Measurements from ENCODE around the gene PXDN.
A peak's percentile ranks its signal among the peaks of the same experiment; 100 is the strongest.
"Not testable (repeated sequence)": the region's sequence is repeated elsewhere in the genome, so short reads cannot be mapped to it uniquely, and the experiment has no call there.

Gene PXDN

DNA sequence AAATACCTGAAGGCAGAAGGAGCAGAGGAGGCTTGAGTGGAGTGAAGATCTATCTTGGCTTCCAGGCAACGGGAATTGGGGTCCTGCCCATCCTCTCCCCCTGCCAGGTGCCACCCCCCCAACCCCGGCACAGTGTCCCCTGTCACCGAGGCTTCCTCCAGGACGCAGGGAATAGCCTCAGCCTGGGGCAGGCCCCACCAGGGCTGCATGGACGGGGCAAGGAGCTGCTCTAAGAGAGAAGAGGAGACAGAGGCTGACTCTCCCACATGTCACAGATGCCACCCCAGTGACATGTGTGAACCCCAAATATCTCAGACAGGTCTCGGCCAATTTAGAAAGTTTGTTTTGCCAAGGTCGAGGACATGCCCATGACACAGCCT lies 42.1 kb downstream of the PXDN start:
- no peak for DNase-seq (ENCODE audit: low read depth)

GRCh38 chr2:1701556-1702185 lies 42.6 kb downstream of the PXDN start:
- no peak for DNase-seq (ENCODE audit: low read depth)

GRCh38 chr2:1701020-1701419 lies 43.3 kb downstream of the PXDN start:
- no peak for DNase-seq (ENCODE audit: low read depth)

GRCh38 chr2:1700427-1700826 lies 43.9 kb downstream of the PXDN start:
- DNase-seq (ENCODE audit: low read depth), result not testable (repeated sequence)

DNA sequence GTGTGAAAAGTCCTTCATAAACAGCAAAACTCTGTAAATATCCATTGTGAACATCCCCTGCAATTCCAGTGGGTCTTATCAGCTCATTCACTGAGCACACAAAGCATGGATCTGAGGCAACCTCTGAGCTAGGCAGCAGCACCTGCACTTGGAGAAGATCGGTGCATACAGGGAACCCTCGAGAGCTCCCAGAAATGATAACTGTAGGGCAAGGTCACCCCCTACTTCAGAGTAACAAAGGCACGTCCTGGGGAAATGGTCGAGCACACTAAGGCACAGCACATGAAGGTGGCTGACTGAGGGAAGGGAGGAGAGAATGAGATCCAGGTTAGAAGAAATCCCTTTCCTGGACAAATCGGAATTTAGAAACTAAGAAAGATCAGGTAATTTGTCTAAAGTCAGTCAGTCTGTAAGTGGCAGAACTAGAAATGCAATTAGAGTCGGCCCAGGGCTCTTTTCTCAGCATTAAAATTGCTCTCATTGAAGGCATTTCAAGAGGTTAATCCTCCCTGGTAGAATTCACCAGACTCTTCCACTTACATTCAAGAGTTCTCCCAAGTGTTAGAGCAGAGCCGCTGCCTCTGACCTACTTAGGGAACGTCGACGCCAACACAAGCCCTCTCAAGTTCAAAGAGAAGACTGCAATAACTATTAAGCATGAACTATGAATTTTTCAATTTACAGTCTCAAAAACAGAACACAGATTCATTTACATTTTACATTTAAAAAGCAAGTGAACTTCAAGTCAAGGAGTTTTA lies 45.9 kb downstream of the PXDN start:
- DNase-seq (ENCODE audit: low read depth), result no peak

- DNase-seq (ENCODE audit: low read depth), result no peak
Observed at GRCh38 chr2:1697601-1698000, 46.7 kb downstream of the PXDN start.

DNA sequence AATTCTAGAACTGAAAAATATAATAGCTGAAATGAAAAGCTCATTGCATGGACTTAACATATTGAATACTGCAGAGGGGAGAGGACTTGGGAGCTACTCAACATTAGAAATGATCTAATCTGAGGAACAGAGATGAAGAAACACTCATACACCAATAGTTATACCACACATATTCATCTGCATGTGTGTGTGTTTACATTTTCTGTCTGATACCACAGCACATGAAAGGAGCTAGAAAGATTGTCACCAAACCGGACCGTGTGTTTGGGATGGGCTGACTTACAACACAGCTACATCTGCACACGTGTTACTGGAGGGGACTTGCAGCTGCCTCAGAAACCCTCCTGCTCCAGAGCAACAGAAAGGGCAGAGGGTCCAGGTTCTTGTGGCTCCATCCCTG lies 47.8 kb downstream of the PXDN start:
- no peak for DNase-seq (ENCODE audit: low read depth)

DNA sequence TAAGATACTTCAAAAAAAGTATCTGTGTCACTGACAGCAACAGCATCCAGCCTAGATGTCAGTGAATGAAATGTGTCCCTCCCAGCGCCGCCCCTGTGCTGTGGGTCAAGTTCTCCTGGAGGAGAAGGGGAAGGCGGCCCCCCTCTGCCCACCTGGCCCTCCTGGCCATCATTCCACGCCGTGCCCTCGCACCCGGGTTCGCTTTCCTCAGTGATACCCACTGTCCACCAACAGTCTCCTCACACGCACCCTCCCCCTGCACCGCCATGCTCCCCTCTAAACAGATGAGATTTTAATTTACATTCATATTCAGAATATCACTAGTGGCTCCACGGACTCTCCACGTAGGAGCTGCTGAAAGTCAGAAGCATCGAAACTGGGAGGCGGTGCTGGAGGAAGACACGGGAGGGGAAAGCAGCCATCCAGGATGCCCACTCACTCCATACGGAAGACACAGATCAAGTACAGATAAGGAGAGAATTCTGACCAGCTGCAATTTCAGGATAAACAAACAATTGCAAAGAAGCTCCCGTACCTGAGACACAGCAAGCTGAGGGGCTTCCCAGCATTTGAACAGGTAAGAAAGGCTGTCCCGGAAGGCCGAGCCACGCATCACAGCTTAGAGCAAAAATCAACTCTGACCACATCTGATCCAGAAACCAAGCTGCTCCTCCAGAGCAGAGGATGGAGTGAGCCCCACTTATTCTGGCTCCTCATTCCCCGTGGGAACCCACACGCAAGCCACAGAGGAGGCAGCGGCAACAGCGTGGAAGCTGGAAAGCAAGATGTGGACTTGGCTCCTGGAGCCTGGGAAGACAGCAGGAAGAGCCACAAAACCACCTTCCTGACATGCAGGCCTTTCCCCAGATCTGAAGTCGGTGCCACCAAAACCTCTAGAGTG lies 49.7 kb downstream of the PXDN start:
- DNase-seq (ENCODE audit: low read depth), result no peak

GRCh38 chr2:1693723-1694122 lies 50.6 kb downstream of the PXDN start:
- no peak for DNase-seq (ENCODE audit: low read depth)

DNA sequence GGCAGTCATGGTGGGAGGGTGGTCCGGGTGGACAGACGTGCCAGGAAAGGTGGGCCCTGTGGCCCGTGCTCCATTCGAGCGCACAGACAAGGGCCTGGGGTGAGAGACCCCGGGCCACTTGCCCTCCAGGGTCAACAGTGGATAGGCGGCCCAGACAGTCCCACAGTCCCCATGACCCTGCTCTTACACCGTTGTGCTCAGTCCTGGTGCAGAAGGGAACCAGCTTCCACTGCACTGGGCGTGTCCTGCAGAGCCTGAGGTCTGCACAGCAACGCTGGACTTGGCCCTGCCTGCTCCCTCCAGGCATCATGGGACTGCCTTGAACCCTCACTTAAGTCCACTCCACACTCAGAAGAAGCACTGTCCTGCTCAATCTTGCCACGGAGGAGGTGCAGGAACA lies 52.0 kb downstream of the PXDN start:
- no peak for DNase-seq (ENCODE audit: low read depth)

- no peak for DNase-seq (ENCODE audit: low read depth)
Observed at GRCh38 chr2:1691366-1691765, 52.9 kb downstream of the PXDN start.

GRCh38 chr2:1690056-1690775 lies 54.1 kb downstream of the PXDN start:
- DNase-seq (ENCODE audit: low read depth), result no peak

GRCh38 chr2:1688859-1689258 lies 55.5 kb downstream of the PXDN start:
- DNase-seq (ENCODE audit: low read depth), result no peak

GRCh38 chr2:1688161-1688560 lies 56.2 kb downstream of the PXDN start:
- DNase-seq (ENCODE audit: low read depth), result no peak

GRCh38 chr2:1687254-1687653 lies 57.1 kb downstream of the PXDN start:
- DNase-seq (ENCODE audit: low read depth), result no peak

- DNase-seq (ENCODE audit: low read depth), result peak; percentile 45
Observed at GRCh38 chr2:1686784-1687105, 57.6 kb downstream of the PXDN start.

- no peak for DNase-seq (ENCODE audit: low read depth)
Observed at GRCh38 chr2:1685957-1686783, 58.1 kb downstream of the PXDN start.

- DNase-seq (ENCODE audit: low read depth), result no peak
Observed at GRCh38 chr2:1685078-1685956, 59.0 kb downstream of the PXDN start.

DNA sequence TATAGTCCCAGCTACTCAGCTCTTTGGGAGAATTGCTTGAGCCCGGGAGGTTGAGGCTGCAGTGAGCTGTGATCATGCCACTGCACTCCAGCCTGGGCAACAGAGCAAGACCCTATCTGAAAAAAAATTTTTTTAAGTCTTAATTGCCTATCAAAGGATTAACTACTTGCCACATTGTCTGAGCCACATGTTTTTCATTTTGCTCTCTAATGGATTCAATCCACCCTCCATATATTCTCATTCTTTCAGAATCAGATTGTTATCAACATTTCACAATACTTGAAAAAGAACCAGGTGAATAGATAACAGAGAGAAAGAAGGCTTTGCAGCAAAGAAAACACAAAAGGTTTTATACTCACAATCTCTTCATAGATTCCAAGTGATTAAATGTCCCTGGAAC lies 61.0 kb downstream of the PXDN start:
- DNase-seq (ENCODE audit: low read depth), result no peak

DNA sequence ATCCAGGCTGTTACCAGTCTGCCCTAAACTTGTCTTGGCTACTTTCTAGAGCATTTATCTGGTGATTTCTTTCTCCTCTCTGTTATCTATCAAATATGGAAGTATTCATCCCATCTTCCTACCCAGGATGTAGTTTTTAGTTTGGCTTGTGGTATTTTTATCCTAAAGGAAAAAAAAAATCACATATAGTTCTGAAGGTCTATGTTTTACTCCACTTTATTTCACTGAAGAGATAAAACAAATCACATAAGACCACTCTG lies 62.2 kb downstream of the PXDN start:
- DNase-seq (ENCODE audit: low read depth), result no peak

Measured in non-pigmented ciliary epithelial cell (primary cell).